ENCODE results near the gene SMURF2. TPM values are rescaled to one million over a fixed set of nuclear protein-coding genes. Genes with fewer than 3 reads are reported as not detected.

Gene SMURF2
- total and polyA plus RNA-seq, 9 of the 15 experiments (the other 6 are each of a cell fraction or from before 2014, with no cell fraction given), result 3.8 to 22.0 (median 14.8) TPM

DNA sequence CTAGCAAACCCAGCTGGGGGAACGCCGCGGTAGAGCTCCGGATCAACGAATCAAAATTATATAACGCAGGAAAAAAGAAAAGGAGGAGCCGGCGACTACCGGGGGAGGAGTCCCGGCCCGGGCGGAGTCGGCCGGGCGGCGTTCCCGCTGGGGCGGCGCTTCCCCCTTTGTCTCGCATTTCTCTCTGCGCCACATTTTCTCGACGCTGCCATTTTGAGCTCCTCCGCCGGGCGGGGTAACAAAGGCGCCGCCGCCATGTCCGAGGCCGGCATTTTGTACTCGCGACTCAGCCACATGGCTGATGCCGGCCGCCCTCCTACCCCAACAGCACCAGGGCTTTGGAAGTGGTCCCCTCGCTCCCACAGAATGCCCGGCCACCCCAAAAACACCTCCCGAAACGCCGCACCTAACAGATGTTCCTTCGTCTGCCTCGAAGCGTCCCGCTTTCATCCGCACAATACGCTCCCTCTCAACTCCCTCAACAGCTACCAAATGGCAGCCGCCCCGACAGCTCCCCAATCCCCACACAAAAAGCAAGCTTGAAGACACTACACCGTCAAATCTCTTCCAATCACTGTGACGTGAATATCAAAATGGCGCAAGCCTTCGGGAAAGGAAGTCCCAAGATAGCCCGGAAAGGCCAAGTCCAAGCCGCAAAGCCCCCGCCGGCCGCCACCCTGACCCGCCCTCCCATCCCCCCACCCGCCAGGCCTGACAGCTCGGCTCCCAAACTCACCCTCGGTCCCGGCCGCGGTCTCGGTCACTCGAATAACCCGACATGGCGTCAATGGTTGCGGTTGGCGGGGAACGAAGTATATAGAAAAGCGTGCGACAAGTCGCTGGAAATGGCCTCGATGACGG lies 156.5 kb downstream of the SMURF2 start (continued):
- TF ChIP-seq CHAMP1 (IDR thresholded peaks at IDR 0.05), result no peak
- peak; percentile 70; the same call in 1 of the 2 replicates for TF ChIP-seq ZNF263 (CRISPR knock-in tag; IDR thresholded peaks at IDR 0.05; ENCODE audit: borderline replicate concordance)
- no peak for TF ChIP-seq HNRNPUL1 (IDR thresholded peaks at IDR 0.05; ENCODE audit: low read length)
- TF ChIP-seq, protein P1, sequence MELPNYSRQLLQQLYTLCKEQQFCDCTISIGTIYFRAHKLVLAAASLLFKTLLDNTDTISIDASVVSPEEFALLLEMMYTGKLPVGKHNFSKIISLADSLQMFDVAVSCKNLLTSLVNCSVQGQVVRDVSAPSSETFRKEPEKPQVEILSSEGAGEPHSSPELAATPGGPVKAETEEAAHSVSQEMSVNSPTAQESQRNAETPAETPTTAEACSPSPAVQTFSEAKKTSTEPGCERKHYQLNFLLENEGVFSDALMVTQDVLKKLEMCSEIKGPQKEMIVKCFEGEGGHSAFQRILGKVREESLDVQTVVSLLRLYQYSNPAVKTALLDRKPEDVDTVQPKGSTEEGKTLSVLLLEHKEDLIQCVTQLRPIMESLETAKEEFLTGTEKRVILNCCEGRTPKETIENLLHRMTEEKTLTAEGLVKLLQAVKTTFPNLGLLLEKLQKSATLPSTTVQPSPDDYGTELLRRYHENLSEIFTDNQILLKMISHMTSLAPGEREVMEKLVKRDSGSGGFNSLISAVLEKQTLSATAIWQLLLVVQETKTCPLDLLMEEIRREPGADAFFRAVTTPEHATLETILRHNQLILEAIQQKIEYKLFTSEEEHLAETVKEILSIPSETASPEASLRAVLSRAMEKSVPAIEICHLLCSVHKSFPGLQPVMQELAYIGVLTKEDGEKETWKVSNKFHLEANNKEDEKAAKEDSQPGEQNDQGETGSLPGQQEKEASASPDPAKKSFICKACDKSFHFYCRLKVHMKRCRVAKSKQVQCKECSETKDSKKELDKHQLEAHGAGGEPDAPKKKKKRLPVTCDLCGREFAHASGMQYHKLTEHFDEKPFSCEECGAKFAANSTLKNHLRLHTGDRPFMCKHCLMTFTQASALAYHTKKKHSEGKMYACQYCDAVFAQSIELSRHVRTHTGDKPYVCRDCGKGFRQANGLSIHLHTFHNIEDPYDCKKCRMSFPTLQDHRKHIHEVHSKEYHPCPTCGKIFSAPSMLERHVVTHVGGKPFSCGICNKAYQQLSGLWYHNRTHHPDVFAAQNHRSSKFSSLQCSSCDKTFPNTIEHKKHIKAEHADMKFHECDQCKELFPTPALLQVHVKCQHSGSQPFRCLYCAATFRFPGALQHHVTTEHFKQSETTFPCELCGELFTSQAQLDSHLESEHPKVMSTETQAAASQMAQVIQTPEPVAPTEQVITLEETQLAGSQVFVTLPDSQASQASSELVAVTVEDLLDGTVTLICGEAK (IDR thresholded peaks at IDR 0.05), result 0 out of 2 replicates have a peak, but pooled peaks have one; percentile 12
- TF ChIP-seq, protein P1 (CRISPR knock-in tag; IDR thresholded peaks at IDR 0.05), result no peak
- TF ChIP-seq, protein P2, sequence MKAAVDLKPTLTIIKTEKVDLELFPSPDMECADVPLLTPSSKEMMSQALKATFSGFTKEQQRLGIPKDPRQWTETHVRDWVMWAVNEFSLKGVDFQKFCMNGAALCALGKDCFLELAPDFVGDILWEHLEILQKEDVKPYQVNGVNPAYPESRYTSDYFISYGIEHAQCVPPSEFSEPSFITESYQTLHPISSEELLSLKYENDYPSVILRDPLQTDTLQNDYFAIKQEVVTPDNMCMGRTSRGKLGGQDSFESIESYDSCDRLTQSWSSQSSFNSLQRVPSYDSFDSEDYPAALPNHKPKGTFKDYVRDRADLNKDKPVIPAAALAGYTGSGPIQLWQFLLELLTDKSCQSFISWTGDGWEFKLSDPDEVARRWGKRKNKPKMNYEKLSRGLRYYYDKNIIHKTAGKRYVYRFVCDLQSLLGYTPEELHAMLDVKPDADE (conservative IDR thresholded peaks at IDR 0.05; ENCODE audit: control insufficient read depth, low read depth, low read length), result 0 out of 2 replicates have a peak, but pooled peaks have one; percentile 22
- TF ChIP-seq POLR2H (tag; IDR thresholded peaks at IDR 0.05; ENCODE audit: low read depth), result no peak
- no peak for TF ChIP-seq NCOA2 (IDR thresholded peaks at IDR 0.05; ENCODE audit: partially characterized antibody in 2 of 2)
- peak; percentile 95 for TF ChIP-seq PCBP1 (IDR thresholded peaks at IDR 0.05; ENCODE audit: low read depth, low read length, poor library complexity, severe bottlenecking)
- peak; percentile 85 for TF ChIP-seq TAF1 (IDR thresholded peaks at IDR 0.05; ENCODE audit: control insufficient read depth, extremely low read depth, insufficient read depth, low read length, severe bottlenecking)
- peak; percentile 17 for TF ChIP-seq FOXK1 (CRISPR knock-in tag; IDR thresholded peaks at IDR 0.05; ENCODE audit: borderline replicate concordance)
- 0 out of 2 replicates have a peak, but pooled peaks have one; percentile 19 for TF ChIP-seq CBX1 (IDR thresholded peaks at IDR 0.05; ENCODE audit: low read depth)
- TF ChIP-seq CEBPB (tag; IDR thresholded peaks at IDR 0.05), result no peak

All from K562 (cell line).